Hepatocyte (in vitro differentiated cells): Measurements from ENCODE around the gene MRPS27. TPM values are rescaled to one million over a fixed set of nuclear protein-coding genes. Genes with fewer than 3 reads are reported as not detected.

Experiments used
- DNase-seq: peaks from one replicate; pipeline ENCODE4 v3.0.0-alpha.2; 2016; ENCODE audit warnings: low spot score
- H2AFZ ChIP-seq: fragments of 200-600 bp; sonication (generic); 2 replicates; pipeline ENCODE4 v1.6.0; 2016; ENCODE audit warnings: antibody characterized with exemption, mild to moderate bottlenecking
- H3K27ac ChIP-seq: fragments of 200-600 bp; sonication (generic); 2 replicates; pipeline ENCODE4 v1.5.1; 2016; ENCODE audit warnings: mild to moderate bottlenecking
- H3K27me3 ChIP-seq: fragments of 200-600 bp; sonication (generic); 2 replicates; pipeline ENCODE4 v1.6.1; 2016
- H3K36me3 ChIP-seq: fragments of 200-600 bp; sonication (generic); replicated peaks from 2 replicates; pipeline ENCODE4 v1.5.1; 2016; ENCODE audit warnings: low read depth; ENCODE audit not compliant: insufficient read depth
- H3K4me1 ChIP-seq: fragments of 200-600 bp; sonication (generic); 2 replicates; pipeline ENCODE4 v1.5.1; 2016; ENCODE audit warnings: mild to moderate bottlenecking, moderate library complexity; ENCODE audit not compliant: insufficient read depth
- H3K4me2 ChIP-seq: fragments of 200-600 bp; sonication (generic); 2 replicates; pipeline ENCODE4 v1.6.0; 2016
- H3K4me3 ChIP-seq: fragments of 200-600 bp; sonication (generic); 2 replicates; pipeline ENCODE4 v1.5.1; 2016; ENCODE audit warnings: mild to moderate bottlenecking
- H3K79me2 ChIP-seq: fragments of 200-600 bp; sonication (generic); 2 replicates; pipeline ENCODE4 v1.6.0; 2017; ENCODE audit warnings: mild to moderate bottlenecking
- H3K9me2 ChIP-seq: fragments of 200-600 bp; sonication (generic); replicated peaks from 2 replicates; pipeline ENCODE4 v1.6.0; 2017; ENCODE audit warnings: mild to moderate bottlenecking; ENCODE audit not compliant: insufficient read depth
- H3K9me3 ChIP-seq: fragments of 200-600 bp; sonication (generic); 2 replicates; pipeline ENCODE4 v1.5.1; 2016; ENCODE audit warnings: low read depth, mild to moderate bottlenecking
- H4K20me1 ChIP-seq: fragments of 200-600 bp; sonication (generic); 2 replicates; pipeline ENCODE4 v1.6.0; 2016; ENCODE audit warnings: mild to moderate bottlenecking; ENCODE audit not compliant: insufficient read depth, poor library complexity, severe bottlenecking
- EZH2 ChIP-seq: fragments of 200-600 bp; sonication (generic); IDR thresholded peaks from 2 replicates; pipeline ENCODE4 v1.6.1; 2016; ENCODE audit warnings: antibody characterized with exemption, mild to moderate bottlenecking, borderline replicate concordance
- EZH2phosphoT487 ChIP-seq: fragments of 200-600 bp; sonication (generic); IDR thresholded peaks from one replicate; pipeline ENCODE4 v1.6.1; 2018; ENCODE audit warnings: antibody characterized with exemption, mild to moderate bottlenecking, low read depth, moderate library complexity; ENCODE audit not compliant: unreplicated experiment, severe bottlenecking
- WGBS: methylation state at CpG from one replicate; pipeline ENCODE4 v1.1.6; 2016; ENCODE audit warnings: low lambda C conversion rate; ENCODE audit errors: missing lambda C conversion rate; 5-methylcytosine and 5-hydroxymethylcytosine counted together
- polyA plus RNA-seq: library from polyadenylated mRNA; unstranded; fragments of >200 nt; fragmentation: Nextera tagmentation; extraction: Ambion mirVana; gene quantifications from 2 replicates; pipeline ENCODE4 v1.2.1, GENCODE V29; 2016
- total RNA-seq: library from RNA; depleted of rRNA; stranded (reverse); fragments of >200 nt; gene quantifications from 2 replicates; pipeline ENCODE4 v1.2.3, GENCODE V29; 2014
- TF ChIP-seq, protein P1 (sequence below): fragments of 200-600 bp; sonication (generic); IDR thresholded peaks from 2 replicates; pipeline ENCODE4 v1.5.1; 2016; ENCODE audit warnings: antibody characterized with exemption, mild to moderate bottlenecking; ENCODE audit not compliant: poor library complexity

MRPS27 gene
- total and polyA plus RNA-seq, 2 experiments from 2014 or later, result 35.6 to 63.5 TPM

- no peaks in the 10 kb centered on the region for H4K20me1 ChIP-seq
- H3K36me3 ChIP-seq, result no peaks in the 10 kb centered on the region
- no peak overlapping the region for H2AFZ ChIP-seq
- no peaks in the 10 kb centered on the region for H3K4me1 ChIP-seq
- no peak overlapping the region for H3K4me3 ChIP-seq
- no peak for DNase-seq
- WGBS, result 61% methylated on average over 6 of the region's 6 CpGs
- H3K79me2 ChIP-seq, result no peaks in the 10 kb centered on the region
- no peaks in the 10 kb centered on the region for H3K9me3 ChIP-seq
- H3K27ac ChIP-seq, result no peak overlapping the region
- H3K4me2 ChIP-seq, result no peak overlapping the region
- H3K27me3 ChIP-seq, result no peaks in the 10 kb centered on the region
- H3K9me2 ChIP-seq, result no peaks in the 10 kb centered on the region
- TF ChIP-seq EZH2phosphoT487, result peak; percentile 57
- TF ChIP-seq EZH2, result no peak
These were observed 87.9 kb downstream of the MRPS27 start for GRCh38 chr5:72231991-72232703.

- H4K20me1 ChIP-seq, result no peaks in the 10 kb centered on the region
- no peaks in the 10 kb centered on the region for H3K4me1 ChIP-seq
- H3K36me3 ChIP-seq, result no peaks in the 10 kb centered on the region
- no peak for DNase-seq
- no peak overlapping the region for H3K4me2 ChIP-seq
- no peaks in the 10 kb centered on the region for H3K27me3 ChIP-seq
- H3K4me3 ChIP-seq, result no peak overlapping the region
- H2AFZ ChIP-seq, result no peak overlapping the region
- 90% methylated on average over 3 of the region's 3 CpGs for WGBS
- H3K9me3 ChIP-seq, result no peaks in the 10 kb centered on the region
- no peaks in the 10 kb centered on the region for H3K9me2 ChIP-seq
- no peak overlapping the region for H3K27ac ChIP-seq
- TF ChIP-seq EZH2phosphoT487 (no peak), EZH2 (no peak)
- TF ChIP-seq, protein P1, sequence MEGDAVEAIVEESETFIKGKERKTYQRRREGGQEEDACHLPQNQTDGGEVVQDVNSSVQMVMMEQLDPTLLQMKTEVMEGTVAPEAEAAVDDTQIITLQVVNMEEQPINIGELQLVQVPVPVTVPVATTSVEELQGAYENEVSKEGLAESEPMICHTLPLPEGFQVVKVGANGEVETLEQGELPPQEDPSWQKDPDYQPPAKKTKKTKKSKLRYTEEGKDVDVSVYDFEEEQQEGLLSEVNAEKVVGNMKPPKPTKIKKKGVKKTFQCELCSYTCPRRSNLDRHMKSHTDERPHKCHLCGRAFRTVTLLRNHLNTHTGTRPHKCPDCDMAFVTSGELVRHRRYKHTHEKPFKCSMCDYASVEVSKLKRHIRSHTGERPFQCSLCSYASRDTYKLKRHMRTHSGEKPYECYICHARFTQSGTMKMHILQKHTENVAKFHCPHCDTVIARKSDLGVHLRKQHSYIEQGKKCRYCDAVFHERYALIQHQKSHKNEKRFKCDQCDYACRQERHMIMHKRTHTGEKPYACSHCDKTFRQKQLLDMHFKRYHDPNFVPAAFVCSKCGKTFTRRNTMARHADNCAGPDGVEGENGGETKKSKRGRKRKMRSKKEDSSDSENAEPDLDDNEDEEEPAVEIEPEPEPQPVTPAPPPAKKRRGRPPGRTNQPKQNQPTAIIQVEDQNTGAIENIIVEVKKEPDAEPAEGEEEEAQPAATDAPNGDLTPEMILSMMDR, result no peak
- no peaks in the 10 kb centered on the region for H3K79me2 ChIP-seq
These were observed 91.1 kb downstream of the MRPS27 start for GRCh38 chr5:72228960-72229359.

- Histone ChIP-seq H3K79me2 (no peaks in the 10 kb centered on the region), H3K27me3 (no peaks in the 10 kb centered on the region), H3K36me3 (no peaks in the 10 kb centered on the region), H3K9me3 (no peaks in the 10 kb centered on the region), H3K4me2 (no peak overlapping the region), H4K20me1 (no peaks in the 10 kb centered on the region), H3K27ac (no peak overlapping the region), H3K4me1 (no peaks in the 10 kb centered on the region), H3K4me3 (no peak overlapping the region), H3K9me2 (no peaks in the 10 kb centered on the region), H2AFZ (no peak overlapping the region)
- no peak for DNase-seq
- TF ChIP-seq EZH2phosphoT487 (no peak), EZH2 (no peak)
- TF ChIP-seq, protein P1, result no peak
- WGBS, result 54% methylated on average over 2 of the region's 2 CpGs
These were observed 93.1 kb downstream of the MRPS27 start for GRCh38 chr5:72226950-72227349.

DNA sequence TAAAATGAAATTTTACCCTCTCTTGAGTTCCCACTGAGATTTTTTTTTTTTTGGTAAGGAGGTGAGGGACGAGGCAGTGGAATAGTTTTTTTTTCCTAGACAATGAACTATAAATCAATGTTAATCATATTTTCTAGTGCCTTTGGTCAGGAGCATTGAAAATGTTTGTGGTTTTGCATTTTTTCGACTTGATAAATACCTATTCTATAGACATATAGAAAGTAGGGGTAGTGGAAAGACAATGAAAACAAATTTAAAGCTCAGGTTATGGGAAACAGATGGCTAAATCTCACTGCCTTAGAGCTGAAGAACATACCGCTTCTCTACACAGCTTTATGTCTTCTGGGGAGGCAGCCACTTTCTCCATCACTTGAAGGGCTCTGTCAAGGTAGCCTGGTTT, 94.3 kb downstream of the MRPS27 start:
- H3K36me3 ChIP-seq, result no peaks in the 10 kb centered on the region
- no peak for TF ChIP-seq EZH2
- TF ChIP-seq, protein P1, result no peak
- TF ChIP-seq EZH2phosphoT487, result no peak
- H3K9me3 ChIP-seq, result no peaks in the 10 kb centered on the region
- 89% methylated on average over 3 of the region's 3 CpGs for WGBS
- no peak overlapping the region for H2AFZ ChIP-seq
- no peak for DNase-seq
- no peaks in the 10 kb centered on the region for H3K79me2 ChIP-seq
- H3K27ac ChIP-seq, result no peak overlapping the region
- H3K4me2 ChIP-seq, result no peak overlapping the region
- H3K4me1 ChIP-seq, result no peaks in the 10 kb centered on the region
- H3K4me3 ChIP-seq, result no peak overlapping the region
- no peaks in the 10 kb centered on the region for H3K27me3 ChIP-seq
- no peaks in the 10 kb centered on the region for H4K20me1 ChIP-seq
- no peaks in the 10 kb centered on the region for H3K9me2 ChIP-seq
